Trophoblast cell (in vitro differentiated cells and primary cell): ENCODE measurements around the gene MAP2K5.

ENCODE experiments used
- DNase-seq, 2 donors: peaks; one replicate each; pipeline ENCODE4 v3.0.0-alpha.2; 2016
- H2AFZ ChIP-seq: 2 replicates; pipeline ENCODE4 v1.6.1; 2013; ENCODE audit warnings: low read length, moderate library complexity, mild to moderate bottlenecking; ENCODE audit not compliant: insufficient read depth, poor library complexity
- H2AK5ac ChIP-seq: 2 replicates; pipeline ENCODE4 v1.6.1; 2013; ENCODE audit warnings: mild to moderate bottlenecking, low read length
- H2BK120ac ChIP-seq: 2 replicates; pipeline ENCODE4 v1.6.1; 2013; ENCODE audit warnings: low read length, mild to moderate bottlenecking, moderate library complexity; ENCODE audit not compliant: insufficient read depth, poor library complexity
- H2BK12ac ChIP-seq: 2 replicates; pipeline ENCODE4 v1.6.1; 2013; ENCODE audit warnings: mild to moderate bottlenecking, low read length, moderate library complexity
- H2BK5ac ChIP-seq: 2 replicates; pipeline ENCODE4 v1.6.1; 2013; ENCODE audit warnings: low read length, low read depth, moderate library complexity, mild to moderate bottlenecking; ENCODE audit not compliant: poor library complexity
- H3K14ac ChIP-seq: 2 replicates; pipeline ENCODE4 v1.6.1; 2013; ENCODE audit warnings: mild to moderate bottlenecking, low read length
- H3K18ac ChIP-seq: 2 replicates; pipeline ENCODE4 v1.6.1; 2013; ENCODE audit warnings: mild to moderate bottlenecking, low read length
- H3K23ac ChIP-seq: 2 replicates; pipeline ENCODE4 v1.6.1; 2013; ENCODE audit warnings: low read length
- H3K27ac ChIP-seq: 2 replicates; pipeline ENCODE4 v1.5.1; 2013; ENCODE audit warnings: low read depth, mild to moderate bottlenecking, inconsistent platforms, low read length, moderate library complexity
- H3K27me3 ChIP-seq: 2 replicates; pipeline ENCODE4 v1.6.1; 2013; ENCODE audit warnings: inconsistent platforms, mild to moderate bottlenecking, low read length, moderate library complexity; ENCODE audit not compliant: insufficient read depth
- H3K36me3 ChIP-seq, 2 experiments: 1 replicate in 1 of 2; 2 replicates in 1 of 2; pipeline ENCODE4 v1.6.1; 2013; ENCODE audit warnings: low read length in 2 of 2, mild to moderate bottlenecking in 2 of 2, moderate library complexity in 1 of 2; ENCODE audit not compliant: insufficient read depth in 2 of 2, control insufficient read depth in 1 of 2
- H3K4ac ChIP-seq: 2 replicates; pipeline ENCODE4 v1.6.1; 2013; ENCODE audit warnings: low read depth, mild to moderate bottlenecking, low read length, moderate library complexity
- H3K4me1 ChIP-seq, 2 experiments: 1 replicate in 1 of 2; 2 replicates in 1 of 2; pipeline ENCODE4 v1.6.1; 2013; ENCODE audit warnings: low read length in 2 of 2, mild to moderate bottlenecking in 2 of 2, moderate library complexity in 1 of 2; ENCODE audit not compliant: insufficient read depth in 2 of 2, control insufficient read depth in 1 of 2
- H3K4me2 ChIP-seq: 2 replicates; pipeline ENCODE4 v1.6.1; 2013; ENCODE audit warnings: inconsistent platforms, mild to moderate bottlenecking, low read length, moderate library complexity
- H3K4me3 ChIP-seq: 2 replicates; pipeline ENCODE4 v1.5.1; 2013; ENCODE audit warnings: mild to moderate bottlenecking, low read depth, low read length, inconsistent platforms
- H3K79me1 ChIP-seq: one replicate; pipeline ENCODE4 v1.6.1; 2013; ENCODE audit warnings: low read length
- H3K79me2 ChIP-seq: 2 replicates; pipeline ENCODE4 v1.6.1; 2013; ENCODE audit warnings: low read length, mild to moderate bottlenecking; ENCODE audit not compliant: control insufficient read depth, insufficient read depth, poor library complexity
- H3K9ac ChIP-seq: 2 replicates; pipeline ENCODE4 v1.6.1; 2013; ENCODE audit warnings: mild to moderate bottlenecking, low read length
- H3K9me3 ChIP-seq: 2 replicates; pipeline ENCODE4 v1.6.1; 2013; ENCODE audit warnings: low read depth, mild to moderate bottlenecking, control low read depth, inconsistent platforms, low read length; ENCODE audit not compliant: insufficient read depth
- H4K12ac ChIP-seq: 2 replicates; pipeline ENCODE4 v1.6.1; 2013; ENCODE audit warnings: low read depth, mild to moderate bottlenecking, low read length, moderate library complexity
- H4K8ac ChIP-seq: 2 replicates; pipeline ENCODE4 v1.6.1; 2013; ENCODE audit warnings: low read depth, mild to moderate bottlenecking, low read length, moderate library complexity
- H4K91ac ChIP-seq: one replicate; pipeline ENCODE4 v1.6.1; 2013; ENCODE audit warnings: low read depth, mild to moderate bottlenecking, low read length, moderate library complexity
- WGBS: extraction: QIAGEN DNeasy Blood & Tissue Kit; methylation state at CpG from one replicate; pipeline ENCODE4 v1.1.7; 2013; ENCODE audit warnings: missing lambda C conversion rate; ENCODE audit not compliant: insufficient read length, insufficient coverage; ENCODE audit errors: extremely low coverage; 5-methylcytosine and 5-hydroxymethylcytosine counted together

Gene MAP2K5

GRCh38 chr15:67606742-67607141, 64.2 kb downstream of the MAP2K5 start:
- H2BK5ac ChIP-seq = no peak overlapping the region
- H3K4ac ChIP-seq = no peak overlapping the region
- no peaks in the 10 kb centered on the region for H3K9me3 ChIP-seq
- H2AK5ac ChIP-seq = no peak overlapping the region
- WGBS = no CpG with 5 or more reads among the region's 1 CpG
- H3K4me3 ChIP-seq = no peak overlapping the region
- H3K18ac ChIP-seq = no peak overlapping the region
- H3K79me2 ChIP-seq = no peaks in the 10 kb centered on the region
- no peaks in the 10 kb centered on the region for H3K79me1 ChIP-seq
- no peaks in the 10 kb centered on the region for H3K4me1 ChIP-seq
- DNase-seq = no peak
- H2AFZ ChIP-seq = no peak overlapping the region
- no peak overlapping the region for H4K91ac ChIP-seq
- H2BK12ac ChIP-seq = no peak overlapping the region
- no peak overlapping the region for H4K8ac ChIP-seq
- no peak overlapping the region for H2BK120ac ChIP-seq
- H3K27ac ChIP-seq = no peak overlapping the region
- no peak overlapping the region for H3K9ac ChIP-seq
- H3K4me2 ChIP-seq = no peak overlapping the region
- H4K12ac ChIP-seq = no peak overlapping the region
- H3K14ac ChIP-seq = no peak overlapping the region
- H3K36me3 ChIP-seq = no peaks in the 10 kb centered on the region
- no peaks in the 10 kb centered on the region for H3K27me3 ChIP-seq
- H3K23ac ChIP-seq = no peak overlapping the region

DNA sequence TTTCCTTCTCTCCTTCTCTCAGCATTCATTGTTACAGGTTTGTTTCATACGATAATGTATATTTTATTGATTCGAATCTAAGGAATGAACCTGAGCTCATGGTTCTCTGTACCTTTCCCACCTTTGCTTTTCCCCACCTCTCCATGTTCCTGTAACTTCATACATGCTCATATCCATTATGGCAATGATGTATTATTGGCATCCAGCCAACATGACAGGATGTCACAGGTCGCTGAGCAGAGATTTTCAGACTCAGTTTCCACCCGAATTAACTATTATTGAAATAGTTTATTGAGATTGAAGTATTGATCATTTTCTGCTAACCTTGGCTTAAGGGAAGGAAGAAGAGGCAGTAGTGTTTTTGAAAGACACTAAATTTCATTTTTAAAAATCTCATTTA, 64.8 kb downstream of the MAP2K5 start:
- Histone ChIP-seq H4K8ac (no peak overlapping the region), H3K4ac (no peak overlapping the region), H3K4me3 (no peak overlapping the region), H3K27ac (no peak overlapping the region), H3K9ac (no peak overlapping the region), H3K9me3 (no peaks in the 10 kb centered on the region), H3K27me3 (no peaks in the 10 kb centered on the region), H2BK12ac (no peak overlapping the region), H4K91ac (no peak overlapping the region), H3K23ac (no peak overlapping the region), H4K12ac (no peak overlapping the region), H3K14ac (no peak overlapping the region), H3K79me2 (no peaks in the 10 kb centered on the region), H2AK5ac (no peak overlapping the region), H3K79me1 (no peaks in the 10 kb centered on the region), H2AFZ (no peak overlapping the region), H2BK120ac (no peak overlapping the region), H3K4me1 (no peaks in the 10 kb centered on the region), H3K18ac (no peak overlapping the region), H2BK5ac (no peak overlapping the region), H3K36me3 (no peaks in the 10 kb centered on the region), H3K4me2 (no peak overlapping the region)
- no peak for DNase-seq
- WGBS = no CpG with 5 or more reads among the region's 4 CpGs

- Histone ChIP-seq H3K36me3 (no peaks in the 10 kb centered on the region), H4K8ac (no peak overlapping the region), H3K4ac (no peak overlapping the region), H3K14ac (no peak overlapping the region), H3K4me2 (no peak overlapping the region), H2AK5ac (no peak overlapping the region), H3K23ac (no peak overlapping the region), H3K4me1 (no peaks in the 10 kb centered on the region), H3K18ac (no peak overlapping the region), H4K91ac (no peak overlapping the region), H4K12ac (no peak overlapping the region), H2BK12ac (no peak overlapping the region), H3K9me3 (no peaks in the 10 kb centered on the region), H3K27me3 (no peaks in the 10 kb centered on the region), H3K79me2 (no peaks in the 10 kb centered on the region), H3K27ac (no peak overlapping the region), H3K4me3 (no peak overlapping the region), H3K9ac (no peak overlapping the region), H2BK5ac (no peak overlapping the region), H3K79me1 (no peaks in the 10 kb centered on the region), H2BK120ac (no peak overlapping the region), H2AFZ (no peak overlapping the region)
- DNase-seq = no peak
- WGBS = no CpG with 5 or more reads among the region's 3 CpGs
Observed at GRCh38 chr15:67607959-67608637, 65.6 kb downstream of the MAP2K5 start.

DNA sequence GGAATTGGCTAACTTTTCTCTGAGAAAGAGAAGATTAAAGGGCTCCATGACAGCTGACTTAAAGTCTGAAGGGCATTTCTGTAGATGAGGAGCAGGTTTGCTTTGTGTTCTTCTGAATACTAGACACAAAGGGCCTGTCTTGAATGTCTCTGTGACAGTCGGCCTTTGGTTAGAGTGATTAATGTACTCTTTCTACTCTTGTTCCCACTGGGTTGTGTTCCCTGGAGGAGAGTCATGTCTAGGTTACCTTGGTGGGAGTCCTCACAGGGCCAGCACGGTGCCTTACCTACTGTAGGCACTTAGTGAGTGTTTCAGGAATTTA, 66.1 kb downstream of the MAP2K5 start:
- Histone ChIP-seq H3K79me1 (no peaks in the 10 kb centered on the region), H3K79me2 (no peaks in the 10 kb centered on the region), H3K27ac (no peak overlapping the region), H4K8ac (no peak overlapping the region), H3K9me3 (no peaks in the 10 kb centered on the region), H2BK5ac (no peak overlapping the region), H2BK12ac (no peak overlapping the region), H3K4ac (no peak overlapping the region), H3K36me3 (no peaks in the 10 kb centered on the region), H4K91ac (no peak overlapping the region), H3K23ac (no peak overlapping the region), H3K4me3 (no peak overlapping the region), H3K27me3 (no peaks in the 10 kb centered on the region), H3K4me1 (no peaks in the 10 kb centered on the region), H3K4me2 (no peak overlapping the region), H2AK5ac (no peak overlapping the region), H3K9ac (no peak overlapping the region), H3K18ac (no peak overlapping the region), H4K12ac (no peak overlapping the region), H2BK120ac (no peak overlapping the region), H2AFZ (no peak overlapping the region), H3K14ac (no peak overlapping the region)
- WGBS = no CpG with 5 or more reads among the region's 2 CpGs
- DNase-seq = no peak
